ENCODE data around the gene ALOX15B. TPM values are rescaled to one million over a fixed set of nuclear protein-coding genes. Genes with fewer than 3 reads are reported as not detected.
A peak's percentile ranks its signal among the peaks of the same experiment; 100 is the strongest.

Gene ALOX15B
- total and polyA plus RNA-seq, 9 of the 15 experiments (the other 6 are each of a cell fraction or from before 2014, with no cell fraction given) = 0.04 TPM; not detected in 8

- peaks cover 2 to 12% of the 10 kb centered on the region in 2 experiments; a peak in 2 of 5 replicates for H3K27me3 ChIP-seq (ENCODE audit: control insufficient read depth in 2 of 2, insufficient read depth in 2 of 2, low read length in 2 of 2)
- H3K9me3 ChIP-seq (replicated peaks; ENCODE audit: control insufficient read depth, insufficient read depth, low read depth, low read length) = no peaks in the 10 kb centered on the region
- H4K20me1 ChIP-seq (replicated peaks; ENCODE audit: control insufficient read depth, insufficient read depth, low read length) = no peaks in the 10 kb centered on the region
- FAIRE-seq (no peak), ATAC-seq (no peak), DNase-seq (ENCODE audit: extremely low read depth in 1 of 4, low spot score in 3 of 4) (no peak)
- no peak overlapping the region for H3K4me2 ChIP-seq (ENCODE audit: insufficient read depth, low read length)
- H3K4me3 ChIP-seq = no peak overlapping the region
- intact Hi-C loops (cut with micrococcal nuclease) = loop anchor here (2.0 to 10.0 kb wide), 2 partner anchors 62 to 144 kb away; no protein-coding TSS in a partner anchor
- CTCF ChIA-PET (ENCODE audit: low intra/inter-chr PET ratio) = interaction anchor here (1.9 to 3.4 kb wide), 2 partner anchors 39 to 313 kb away, joined by 12 to 17 read pairs; no protein-coding TSS in a partner anchor
- H3K4me1 ChIP-seq (replicated peaks in 1 of 2; ENCODE audit: control insufficient read depth in 2 of 2, insufficient read depth in 2 of 2, low read length in 2 of 2) = no peaks in the 10 kb centered on the region; a peak in 1 of 5 replicates
- in situ Hi-C loops (cut with MboI) = loop anchor here (5.0 to 25.0 kb wide), 3 partner anchors 144 to 931 kb away; partner anchors contain the start of gene MFSD6L
- H3K27ac ChIP-seq (ENCODE audit: extremely low read depth, low read depth, low read length) = no peak overlapping the region
- BruUV-seq (replicated peaks) = no TSS peak
- no peaks in the 10 kb centered on the region for H3K9me1 ChIP-seq (ENCODE audit: control insufficient read depth, insufficient read depth, low read length)
- no peaks in the 10 kb centered on the region for H3K79me2 ChIP-seq (ENCODE audit: control insufficient read depth, insufficient read depth, low read length)
- H3K9ac ChIP-seq (ENCODE audit: insufficient read depth in 1 of 2, low read depth in 2 of 2, low read length in 2 of 2) = no peak overlapping the region
- H3K36me3 ChIP-seq (ENCODE audit: control insufficient read depth, insufficient read depth, low read length) = no peaks in the 10 kb centered on the region
- peak; percentile 60; the same call in 1 of the 2 replicates for TF ChIP-seq CEBPG (CRISPR knock-in tag; IDR thresholded peaks at IDR 0.05)
- TF ChIP-seq CEBPG (tag; conservative IDR thresholded peaks at IDR 0.05 in 1 of 2, IDR thresholded peaks at IDR 0.05 in 1 of 2) = peak; percentile 14 to 54; a peak in 2 of 4 replicates
- no peak for TF ChIP-seq ZNF740 (CRISPR knock-in tag; IDR thresholded peaks at IDR 0.05)
- TF ChIP-seq ZNF740 (tag; IDR thresholded peaks at IDR 0.05) = no peak
- WGBS (ENCODE audit: insufficient coverage, low coverage, missing lambda C conversion rate) = 46% methylated on average over 12 of the region's 14 CpGs
- peak overlapping the region; percentile 17; the same call in 1 of the 2 replicates for H2AFZ ChIP-seq (ENCODE audit: low read depth, low read length)
- POLR2A ChIA-PET = interaction anchor here (0.7 to 0.9 kb wide), 2 partner anchors 143 to 187 kb away, joined by 4 read pairs; no protein-coding TSS in a partner anchor
Measured at GRCh38 chr17:8056232-8056975, 17.5 kb downstream of the ALOX15B start.
